GM18907 (cell line): ENCODE results near the gene APLP2.

Source experiments
- ATAC-seq: cut with Tn5 transposase; IDR thresholded peaks from one replicate; pipeline ENCODE4 v1.9.1; 2021; ENCODE audit warnings: mild to moderate bottlenecking, moderate library complexity; ENCODE audit not compliant: unreplicated experiment

Gene APLP2

GRCh38 chr11:130114281-130114680 lies 44.6 kb downstream of the APLP2 start:
- no peak for ATAC-seq

- ATAC-seq: no peak
Observed at GRCh38 chr11:130114726-130115125, 45.0 kb downstream of the APLP2 start.

GRCh38 chr11:130115218-130115617 lies 45.5 kb downstream of the APLP2 start:
- no peak for ATAC-seq

- peak; percentile 78 for ATAC-seq
Observed at GRCh38 chr11:130118165-130118564, 48.5 kb downstream of the APLP2 start.

GRCh38 chr11:130118636-130119387 lies 49.1 kb downstream of the APLP2 start:
- ATAC-seq: peak; percentile 79

GRCh38 chr11:130120045-130120444 lies 50.4 kb downstream of the APLP2 start:
- no peak for ATAC-seq

- no peak for ATAC-seq
Observed at GRCh38 chr11:130121445-130121978, 51.8 kb downstream of the APLP2 start.

- no peak for ATAC-seq
Observed at GRCh38 chr11:130122141-130122575, 52.5 kb downstream of the APLP2 start.

- ATAC-seq: no peak
Observed at GRCh38 chr11:130123414-130124040, 53.8 kb downstream of the APLP2 start.

GRCh38 chr11:130124096-130124495 lies 54.4 kb downstream of the APLP2 start:
- no peak for ATAC-seq

- ATAC-seq: no peak
Observed at GRCh38 chr11:130125638-130126037, 55.9 kb downstream of the APLP2 start.

GRCh38 chr11:130126516-130126915 lies 56.8 kb downstream of the APLP2 start:
- ATAC-seq: no peak

- no peak for ATAC-seq
Observed at GRCh38 chr11:130127509-130127908, 57.8 kb downstream of the APLP2 start.

GRCh38 chr11:130128626-130129025 lies 58.9 kb downstream of the APLP2 start:
- no peak for ATAC-seq

- no peak for ATAC-seq
Observed at GRCh38 chr11:130129922-130130321, 60.2 kb downstream of the APLP2 start.

GRCh38 chr11:130131961-130132850 lies 62.5 kb downstream of the APLP2 start:
- ATAC-seq: peak; percentile 68

GRCh38 chr11:130133716-130134115 lies 64.0 kb downstream of the APLP2 start:
- ATAC-seq: no peak

GRCh38 chr11:130136107-130136506 lies 66.4 kb downstream of the APLP2 start:
- no peak for ATAC-seq

GRCh38 chr11:130137999-130138398 lies 68.3 kb downstream of the APLP2 start:
- ATAC-seq: no peak

- ATAC-seq: no peak
Observed at GRCh38 chr11:130139401-130139800, 69.7 kb downstream of the APLP2 start.
